ENCODE results near the gene ENPP4. TPM values are rescaled to one million over a fixed set of nuclear protein-coding genes. Genes with fewer than 3 reads are reported as not detected.

ENPP4 gene
- total RNA-seq, 1 donor from 2014 or later, result 11.9 TPM

GRCh38 chr6:46103441-46104115 is 26.2 kb upstream of the ENPP4 start:
- H3K4me3 Mint-ChIP-seq (ENCODE audit: low read depth), result no peak overlapping the region
- no peak for DNase-seq (ENCODE audit: low spot score, unreplicated experiment)
- H3K27ac Mint-ChIP-seq, result no peak overlapping the region
- peaks cover 7% of the 10 kb centered on the region for H3K9me3 Mint-ChIP-seq (ENCODE audit: low read depth)
- peaks cover 5% of the 10 kb centered on the region for H3K4me1 Mint-ChIP-seq (ENCODE audit: low read depth)
- H3K27me3 Mint-ChIP-seq, result no peaks in the 10 kb centered on the region
- H3K36me3 Mint-ChIP-seq (ENCODE audit: insufficient read depth), result no peaks in the 10 kb centered on the region
- no peak for TF ChIP-seq CTCF (IDR thresholded peaks at IDR 0.05; ENCODE audit: unreplicated experiment)

- DNase-seq (ENCODE audit: low spot score, unreplicated experiment), result no peak
- H3K4me1 Mint-ChIP-seq (ENCODE audit: low read depth), result no peaks in the 10 kb centered on the region
- H3K27ac Mint-ChIP-seq, result no peak overlapping the region
- H3K27me3 Mint-ChIP-seq, result no peaks in the 10 kb centered on the region
- peaks cover 1% of the 10 kb centered on the region for H3K36me3 Mint-ChIP-seq (ENCODE audit: insufficient read depth)
- TF ChIP-seq CTCF (IDR thresholded peaks at IDR 0.05; ENCODE audit: unreplicated experiment), result no peak
- no peak overlapping the region for H3K4me3 Mint-ChIP-seq (ENCODE audit: low read depth)
- peaks cover 7% of the 10 kb centered on the region for H3K9me3 Mint-ChIP-seq (ENCODE audit: low read depth)
Measured at GRCh38 chr6:46104209-46104608, 25.6 kb upstream of the ENPP4 start.

- Mint-ChIP-seq H3K9me3 (ENCODE audit: low read depth) (peaks cover 11% of the 10 kb centered on the region), H3K27me3 (no peaks in the 10 kb centered on the region), H3K4me1 (ENCODE audit: low read depth) (no peaks in the 10 kb centered on the region), H3K27ac (no peak overlapping the region), H3K4me3 (ENCODE audit: low read depth) (no peak overlapping the region), H3K36me3 (ENCODE audit: insufficient read depth) (peaks cover 7% of the 10 kb centered on the region)
- DNase-seq (ENCODE audit: low spot score, unreplicated experiment), result no peak
- no peak for TF ChIP-seq CTCF (IDR thresholded peaks at IDR 0.05; ENCODE audit: unreplicated experiment)
Measured at GRCh38 chr6:46105568-46105967, 24.2 kb upstream of the ENPP4 start.

- Mint-ChIP-seq H3K9me3 (ENCODE audit: low read depth) (peaks cover 12% of the 10 kb centered on the region), H3K27me3 (no peaks in the 10 kb centered on the region), H3K4me3 (ENCODE audit: low read depth) (no peak overlapping the region), H3K4me1 (ENCODE audit: low read depth) (peaks cover 2% of the 10 kb centered on the region), H3K27ac (no peak overlapping the region), H3K36me3 (ENCODE audit: insufficient read depth) (peaks cover 8% of the 10 kb centered on the region)
- TF ChIP-seq CTCF (IDR thresholded peaks at IDR 0.05; ENCODE audit: unreplicated experiment), result no peak
- DNase-seq (ENCODE audit: low spot score, unreplicated experiment), result no peak
Measured at GRCh38 chr6:46113370-46113769, 16.4 kb upstream of the ENPP4 start.

- TF ChIP-seq CTCF (IDR thresholded peaks at IDR 0.05; ENCODE audit: unreplicated experiment), result no peak
- Mint-ChIP-seq H3K4me3 (ENCODE audit: low read depth) (no peak overlapping the region), H3K9me3 (ENCODE audit: low read depth) (peaks cover 13% of the 10 kb centered on the region), H3K4me1 (ENCODE audit: low read depth) (peaks cover 2% of the 10 kb centered on the region), H3K36me3 (ENCODE audit: insufficient read depth) (peaks cover 10% of the 10 kb centered on the region), H3K27me3 (no peaks in the 10 kb centered on the region), H3K27ac (no peak overlapping the region)
- no peak for DNase-seq (ENCODE audit: low spot score, unreplicated experiment)
Measured at GRCh38 chr6:46115634-46116033, 14.2 kb upstream of the ENPP4 start.

Measured in progenitor cell of endocrine pancreas (in vitro differentiated cells).